ENCODE measurements around the gene LDHAL6B.

- TF ChIP-seq POLR2A (IDR thresholded peaks at IDR 0.05; ENCODE audit: low read depth, low read length) (no peak), POLR2AphosphoS5 (IDR thresholded peaks at IDR 0.05; ENCODE audit: low read depth, low read length) (no peak), TAF1 (IDR thresholded peaks at IDR 0.05; ENCODE audit: borderline replicate concordance, low read depth, low read length) (no peak)
Measured at GRCh38 chr15:59190291-59190690, 16.4 kb upstream of the LDHAL6B start.
